Stimulated activated CD4-positive, alpha-beta T cell treated with anti-CD3 and anti-CD28 coated beads, Interleukin-4, amount 100 ng/mL, for 4 hours (primary cell): ENCODE data around the gene CALHM3.
"Not testable (repeated sequence)": the region's sequence is repeated elsewhere in the genome, so short reads cannot be mapped to it uniquely, and the experiment has no call there.

Experiments
- DNase-seq, 2 experiments: peaks; one replicate each; pipeline ENCODE4 v3.0.0-alpha.2; 2020

Gene CALHM3

GRCh38 chr10:103479135-103479534 lies at the start of gene CALHM3:
Gene CALHM3 (minus strand): TSS chr10:103479240. CDS start chr10:103479032, 208 bp downstream.
- DNase-seq: no peak

GRCh38 chr10:103528549-103528948 lies 49.5 kb upstream of the CALHM3 start:
- DNase-seq: no peak

GRCh38 chr10:103527476-103527875 lies 48.4 kb upstream of the CALHM3 start:
- DNase-seq: not testable (repeated sequence)

GRCh38 chr10:103525901-103526300 lies 46.9 kb upstream of the CALHM3 start:
- no peak for DNase-seq

- DNase-seq: no peak
These were observed 44.6 kb upstream of the CALHM3 start for GRCh38 chr10:103523683-103524082.

GRCh38 chr10:103522006-103522405 lies 43.0 kb upstream of the CALHM3 start:
- not testable (repeated sequence) for DNase-seq

GRCh38 chr10:103519798-103520197 lies 40.8 kb upstream of the CALHM3 start:
- no peak for DNase-seq

- DNase-seq: no peak
These were observed 38.4 kb upstream of the CALHM3 start for GRCh38 chr10:103517234-103518085.

- DNase-seq: no peak
These were observed 35.2 kb upstream of the CALHM3 start for GRCh38 chr10:103514244-103514643.

GRCh38 chr10:103513380-103514060 lies 34.5 kb upstream of the CALHM3 start:
- no peak for DNase-seq

- no peak for DNase-seq
These were observed 33.7 kb upstream of the CALHM3 start for GRCh38 chr10:103512591-103513379.

- no peak for DNase-seq
These were observed 33.1 kb upstream of the CALHM3 start for GRCh38 chr10:103512166-103512565.

GRCh38 chr10:103510791-103511752 lies 32.0 kb upstream of the CALHM3 start:
- no peak for DNase-seq

GRCh38 chr10:103510046-103510685 lies 31.1 kb upstream of the CALHM3 start:
- DNase-seq: no peak

- no peak for DNase-seq
These were observed 28.5 kb upstream of the CALHM3 start for GRCh38 chr10:103507235-103508191.

GRCh38 chr10:103506061-103506460 lies 27.0 kb upstream of the CALHM3 start:
- no peak for DNase-seq

- DNase-seq: peak; percentile 8 to 29
These were observed 25.2 kb upstream of the CALHM3 start for GRCh38 chr10:103504181-103504783.

- not testable (repeated sequence) for DNase-seq
These were observed 24.7 kb upstream of the CALHM3 start for GRCh38 chr10:103503777-103504176.

GRCh38 chr10:103502849-103503660 lies 24.0 kb upstream of the CALHM3 start:
- no peak for DNase-seq
